Peyer's patch (tissue), 4 donors: Measurements from ENCODE around the gene CRTC2.

Source experiments
- POLR2A ChIP-seq, 2 donors: fragments of 450-650 bp; IDR thresholded peaks; one replicate each; pipeline ENCODE4 v1.5.1; 2017; ENCODE audit warnings: antibody characterized with exemption in 2 of 2, mild to moderate bottlenecking in 2 of 2, moderate library complexity in 2 of 2
- TF ChIP-seq, protein P1 (sequence below), 6 experiments: fragments of 450-650 bp in 4 of 6; fragments of 200-600 bp in 2 of 6; sonication (generic) in 1 of 6; IDR thresholded peaks; one replicate each; pipeline ENCODE4 v1.5.1; 2017 to 2019; ENCODE audit warnings: antibody characterized with exemption in 6 of 6, mild to moderate bottlenecking in 3 of 6, moderate library complexity in 1 of 6

DNA sequence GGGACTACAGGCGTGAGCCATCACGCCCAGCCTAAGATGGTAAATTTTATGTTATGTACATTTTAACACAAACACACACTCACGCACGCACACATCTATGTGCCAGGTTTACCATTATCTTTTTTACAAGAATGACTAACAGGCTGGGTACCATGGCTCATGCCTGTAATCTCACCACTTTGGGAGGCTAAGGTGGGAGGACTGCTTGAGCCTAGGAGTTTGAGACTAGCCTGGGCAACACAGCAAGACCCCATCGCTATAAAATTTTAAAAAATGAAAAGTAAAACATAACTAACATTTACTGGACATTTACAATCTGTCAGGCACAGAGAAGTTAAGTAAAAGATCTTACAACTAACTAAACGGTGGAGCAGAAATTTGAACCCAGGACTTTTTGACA lies 50.3 kb downstream of the CRTC2 start:
- TF ChIP-seq, protein P1, sequence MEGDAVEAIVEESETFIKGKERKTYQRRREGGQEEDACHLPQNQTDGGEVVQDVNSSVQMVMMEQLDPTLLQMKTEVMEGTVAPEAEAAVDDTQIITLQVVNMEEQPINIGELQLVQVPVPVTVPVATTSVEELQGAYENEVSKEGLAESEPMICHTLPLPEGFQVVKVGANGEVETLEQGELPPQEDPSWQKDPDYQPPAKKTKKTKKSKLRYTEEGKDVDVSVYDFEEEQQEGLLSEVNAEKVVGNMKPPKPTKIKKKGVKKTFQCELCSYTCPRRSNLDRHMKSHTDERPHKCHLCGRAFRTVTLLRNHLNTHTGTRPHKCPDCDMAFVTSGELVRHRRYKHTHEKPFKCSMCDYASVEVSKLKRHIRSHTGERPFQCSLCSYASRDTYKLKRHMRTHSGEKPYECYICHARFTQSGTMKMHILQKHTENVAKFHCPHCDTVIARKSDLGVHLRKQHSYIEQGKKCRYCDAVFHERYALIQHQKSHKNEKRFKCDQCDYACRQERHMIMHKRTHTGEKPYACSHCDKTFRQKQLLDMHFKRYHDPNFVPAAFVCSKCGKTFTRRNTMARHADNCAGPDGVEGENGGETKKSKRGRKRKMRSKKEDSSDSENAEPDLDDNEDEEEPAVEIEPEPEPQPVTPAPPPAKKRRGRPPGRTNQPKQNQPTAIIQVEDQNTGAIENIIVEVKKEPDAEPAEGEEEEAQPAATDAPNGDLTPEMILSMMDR (IDR thresholded peaks at IDR 0.05) = no peak
- no peak for TF ChIP-seq POLR2A (IDR thresholded peaks at IDR 0.05)
